ENCODE results near the gene FGD3.

The FGD3 gene

DNA sequence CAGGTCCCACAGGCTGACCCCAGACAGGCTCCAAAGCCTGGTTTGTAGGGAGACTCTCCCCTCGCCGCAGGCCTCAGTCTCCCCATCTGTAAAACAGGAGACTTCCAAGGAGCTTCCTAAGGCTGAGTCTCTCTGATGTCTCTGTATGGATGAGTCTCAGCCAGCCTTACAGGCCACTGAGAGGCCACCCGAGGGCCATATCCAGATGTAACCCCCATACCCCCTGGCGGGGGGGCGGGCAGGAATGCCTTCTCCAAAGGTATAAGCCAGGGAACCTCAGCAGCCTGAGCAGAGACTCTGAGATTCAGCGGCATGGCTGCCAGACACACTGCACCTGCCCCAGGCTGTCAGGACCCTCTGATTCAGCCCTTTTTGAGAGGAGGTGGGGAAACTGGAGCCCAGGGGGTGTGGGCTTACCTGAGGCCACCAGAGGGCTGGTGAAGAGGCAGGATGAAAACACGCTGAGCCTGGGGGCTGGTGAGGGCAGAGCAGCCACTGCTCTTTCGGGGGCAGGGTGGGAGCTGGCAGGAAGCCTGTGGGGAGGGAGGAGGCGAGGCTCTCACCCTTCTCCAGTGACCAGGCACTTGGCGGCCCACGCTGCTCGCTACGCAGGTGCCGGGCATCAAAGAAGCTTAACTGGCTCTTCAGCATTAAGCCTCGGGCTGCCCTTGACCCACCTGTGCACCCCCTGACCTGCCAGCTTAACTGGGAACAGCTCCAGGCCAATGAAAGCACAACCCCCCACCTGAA is 105.6 kb downstream of the FGD3 start:
- Histone ChIP-seq H2BK120ac (ENCODE audit: low read depth, low read length) (no peak overlapping the region), H3K79me1 (ENCODE audit: low read length) (no peaks in the 10 kb centered on the region), H3K9ac (ENCODE audit: low read length) (no peak overlapping the region), H3K27me3 (ENCODE audit: insufficient read depth, low read length, poor library complexity) (no peaks in the 10 kb centered on the region), H3K4me2 (ENCODE audit: low read length) (no peak overlapping the region), H4K5ac (ENCODE audit: low read length) (no peak overlapping the region), H3K36me3 (ENCODE audit: control insufficient read depth, insufficient read depth, low read length) (no peaks in the 10 kb centered on the region), H3K18ac (ENCODE audit: low read length) (no peak overlapping the region), H2BK5ac (ENCODE audit: low read length) (no peak overlapping the region), H3K4me1 (ENCODE audit: control insufficient read depth, low read depth, low read length) (peaks cover 2% of the 10 kb centered on the region), H2AK5ac (ENCODE audit: low read length) (no peak overlapping the region), H4K8ac (ENCODE audit: low read depth, low read length) (no peak overlapping the region), H3K4me3 (ENCODE audit: low read length) (no peak overlapping the region), H3K79me2 (ENCODE audit: control insufficient read depth, insufficient read depth, low read length) (no peaks in the 10 kb centered on the region), H3K56ac (ENCODE audit: low read length) (no peak overlapping the region), H3K23ac (ENCODE audit: low read length) (no peak overlapping the region), H3K4ac (ENCODE audit: low read depth, low read length) (no peak overlapping the region), H2BK15ac (replicated peaks; ENCODE audit: low read depth) (no peak overlapping the region), H3K27ac (ENCODE audit: low read depth, low read length) (no peak overlapping the region)
- peak; percentile 56 for DNase-seq
- WGBS (ENCODE audit: extremely low coverage, insufficient coverage, low lambda C conversion rate), result no CpG with 5 or more reads among the region's 15 CpGs

DNA sequence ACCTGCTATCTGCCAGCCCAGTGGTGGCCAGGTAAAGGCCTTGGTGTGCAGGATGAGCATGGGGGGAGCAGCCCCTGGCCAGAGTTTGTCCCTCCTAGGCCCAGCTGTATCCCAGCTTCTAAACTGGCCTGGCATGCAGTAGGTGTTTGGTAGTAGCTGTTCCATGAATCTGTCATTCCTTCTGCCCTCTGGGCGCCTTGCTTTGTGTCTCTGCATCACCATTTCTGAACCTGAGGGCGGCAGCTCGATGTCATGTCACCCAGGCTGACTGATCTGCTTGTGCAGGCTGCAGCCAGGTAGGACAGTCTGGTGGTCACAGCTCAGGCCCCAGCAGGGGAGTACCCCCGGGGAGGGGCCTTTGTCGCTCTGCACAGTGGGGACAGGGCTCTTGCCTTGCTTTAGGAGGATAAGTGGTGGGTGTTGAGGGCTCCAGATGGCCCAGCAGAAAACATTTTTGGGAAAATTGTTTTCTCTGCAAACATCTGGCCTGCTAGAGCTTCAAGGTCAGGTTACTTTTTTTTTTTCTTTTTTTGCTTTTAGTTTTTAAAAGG is 106.5 kb downstream of the FGD3 start:
- no peak for DNase-seq
- H3K79me1 ChIP-seq (ENCODE audit: low read length), result no peaks in the 10 kb centered on the region
- no peaks in the 10 kb centered on the region for H3K36me3 ChIP-seq (ENCODE audit: control insufficient read depth, insufficient read depth, low read length)
- WGBS (ENCODE audit: extremely low coverage, insufficient coverage, low lambda C conversion rate), result no CpG with 5 or more reads among the region's 5 CpGs
- H3K9ac ChIP-seq (ENCODE audit: low read length), result no peak overlapping the region
- no peak overlapping the region for H3K4me3 ChIP-seq (ENCODE audit: low read length)
- H3K27ac ChIP-seq (ENCODE audit: low read depth, low read length), result no peak overlapping the region
- no peak overlapping the region for H3K4me2 ChIP-seq (ENCODE audit: low read length)
- peak overlapping the region; percentile 17 for H3K56ac ChIP-seq (ENCODE audit: low read length)
- H3K23ac ChIP-seq (ENCODE audit: low read length), result no peak overlapping the region
- no peak overlapping the region for H2AK5ac ChIP-seq (ENCODE audit: low read length)
- H3K4me1 ChIP-seq (ENCODE audit: control insufficient read depth, low read depth, low read length), result peaks cover 2% of the 10 kb centered on the region
- H3K79me2 ChIP-seq (ENCODE audit: control insufficient read depth, insufficient read depth, low read length), result no peaks in the 10 kb centered on the region
- no peaks in the 10 kb centered on the region for H3K27me3 ChIP-seq (ENCODE audit: insufficient read depth, low read length, poor library complexity)
- H2BK120ac ChIP-seq (ENCODE audit: low read depth, low read length), result no peak overlapping the region
- no peak overlapping the region for H3K18ac ChIP-seq (ENCODE audit: low read length)
- no peak overlapping the region for H2BK5ac ChIP-seq (ENCODE audit: low read length)
- no peak overlapping the region for H4K8ac ChIP-seq (ENCODE audit: low read depth, low read length)
- H2BK15ac ChIP-seq (replicated peaks; ENCODE audit: low read depth), result no peak overlapping the region
- H3K4ac ChIP-seq (ENCODE audit: low read depth, low read length), result no peak overlapping the region
- no peak overlapping the region for H4K5ac ChIP-seq (ENCODE audit: low read length)

GRCh38 chr9:93054758-93055704 is 107.7 kb downstream of the FGD3 start:
- no peaks in the 10 kb centered on the region for H3K27me3 ChIP-seq (ENCODE audit: insufficient read depth, low read length, poor library complexity)
- no peak overlapping the region for H3K18ac ChIP-seq (ENCODE audit: low read length)
- no peak overlapping the region for H3K27ac ChIP-seq (ENCODE audit: low read depth, low read length)
- H3K4ac ChIP-seq (ENCODE audit: low read depth, low read length), result no peak overlapping the region
- no peaks in the 10 kb centered on the region for H3K36me3 ChIP-seq (ENCODE audit: control insufficient read depth, insufficient read depth, low read length)
- no peak overlapping the region for H2BK5ac ChIP-seq (ENCODE audit: low read length)
- no peak overlapping the region for H3K4me2 ChIP-seq (ENCODE audit: low read length)
- no peaks in the 10 kb centered on the region for H3K79me2 ChIP-seq (ENCODE audit: control insufficient read depth, insufficient read depth, low read length)
- DNase-seq, result no peak
- no peak overlapping the region for H4K5ac ChIP-seq (ENCODE audit: low read length)
- H3K9ac ChIP-seq (ENCODE audit: low read length), result no peak overlapping the region
- no peak overlapping the region for H3K23ac ChIP-seq (ENCODE audit: low read length)
- H2BK120ac ChIP-seq (ENCODE audit: low read depth, low read length), result no peak overlapping the region
- WGBS (ENCODE audit: extremely low coverage, insufficient coverage, low lambda C conversion rate), result no CpG with 5 or more reads among the region's 11 CpGs
- no peak overlapping the region for H4K8ac ChIP-seq (ENCODE audit: low read depth, low read length)
- H3K4me1 ChIP-seq (ENCODE audit: control insufficient read depth, low read depth, low read length), result peaks cover 7% of the 10 kb centered on the region
- no peak overlapping the region for H2BK15ac ChIP-seq (replicated peaks; ENCODE audit: low read depth)
- no peaks in the 10 kb centered on the region for H3K79me1 ChIP-seq (ENCODE audit: low read length)
- no peak overlapping the region for H3K4me3 ChIP-seq (ENCODE audit: low read length)
- H3K56ac ChIP-seq (ENCODE audit: low read length), result no peak overlapping the region
- H2AK5ac ChIP-seq (ENCODE audit: low read length), result no peak overlapping the region

- Histone ChIP-seq H3K18ac (ENCODE audit: low read length) (no peak overlapping the region), H2AK5ac (ENCODE audit: low read length) (no peak overlapping the region), H3K4ac (ENCODE audit: low read depth, low read length) (no peak overlapping the region), H3K36me3 (ENCODE audit: control insufficient read depth, insufficient read depth, low read length) (no peaks in the 10 kb centered on the region), H3K9ac (ENCODE audit: low read length) (no peak overlapping the region), H2BK5ac (ENCODE audit: low read length) (no peak overlapping the region), H3K4me2 (ENCODE audit: low read length) (no peak overlapping the region), H3K27ac (ENCODE audit: low read depth, low read length) (no peak overlapping the region), H4K5ac (ENCODE audit: low read length) (no peak overlapping the region), H3K23ac (ENCODE audit: low read length) (no peak overlapping the region), H3K79me1 (ENCODE audit: low read length) (no peaks in the 10 kb centered on the region), H2BK120ac (ENCODE audit: low read depth, low read length) (no peak overlapping the region), H2BK15ac (replicated peaks; ENCODE audit: low read depth) (no peak overlapping the region), H3K27me3 (ENCODE audit: insufficient read depth, low read length, poor library complexity) (no peaks in the 10 kb centered on the region), H4K8ac (ENCODE audit: low read depth, low read length) (no peak overlapping the region), H3K4me1 (ENCODE audit: control insufficient read depth, low read depth, low read length) (peaks cover 11% of the 10 kb centered on the region), H3K79me2 (ENCODE audit: control insufficient read depth, insufficient read depth, low read length) (no peaks in the 10 kb centered on the region), H3K4me3 (ENCODE audit: low read length) (no peak overlapping the region), H3K56ac (ENCODE audit: low read length) (no peak overlapping the region)
- no CpG with 5 or more reads among the region's 8 CpGs for WGBS (ENCODE audit: extremely low coverage, insufficient coverage, low lambda C conversion rate)
- no peak for DNase-seq
These were observed 109.8 kb downstream of the FGD3 start for GRCh38 chr9:93057042-93057702.

DNA sequence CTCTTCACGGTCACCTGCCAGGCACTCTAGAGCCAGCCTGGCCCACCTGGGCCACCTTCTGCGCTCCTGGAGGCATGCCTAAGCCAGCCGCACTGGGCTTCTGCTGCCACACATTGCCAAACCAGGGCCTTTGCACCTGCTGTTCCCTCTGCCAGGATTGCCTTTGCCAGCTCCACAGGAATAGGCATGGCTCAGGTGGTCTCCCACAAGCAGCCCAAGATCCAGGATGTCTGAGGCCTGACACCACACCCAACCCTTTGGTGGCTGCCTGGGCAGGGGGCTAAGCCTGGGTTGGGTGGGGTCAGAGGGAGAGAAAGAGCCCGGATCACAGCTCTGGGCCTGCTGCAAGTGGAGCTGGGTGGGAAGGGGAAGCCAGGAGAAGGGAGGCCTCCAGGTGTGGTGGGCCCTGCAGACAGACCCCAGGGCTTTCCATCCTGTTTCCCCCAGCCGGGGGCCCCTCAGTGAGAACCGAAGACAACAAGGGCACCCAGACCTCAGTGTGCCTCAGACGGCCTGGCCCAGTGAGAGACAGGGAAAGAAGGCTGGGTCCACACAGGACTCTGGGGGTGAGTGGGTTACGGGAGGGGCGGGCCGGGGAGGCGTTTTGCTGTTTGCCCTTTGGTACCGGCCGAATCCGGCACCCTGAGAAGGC is 110.5 kb downstream of the FGD3 start:
- WGBS (ENCODE audit: extremely low coverage, insufficient coverage, low lambda C conversion rate), result no CpG with 5 or more reads among the region's 14 CpGs
- Histone ChIP-seq H3K56ac (ENCODE audit: low read length) (peak overlapping the region; percentile 86), H3K4me1 (ENCODE audit: control insufficient read depth, low read depth, low read length) (peaks cover 10% of the 10 kb centered on the region), H3K79me2 (ENCODE audit: control insufficient read depth, insufficient read depth, low read length) (no peaks in the 10 kb centered on the region), H4K5ac (ENCODE audit: low read length) (no peak overlapping the region), H3K36me3 (ENCODE audit: control insufficient read depth, insufficient read depth, low read length) (no peaks in the 10 kb centered on the region), H3K79me1 (ENCODE audit: low read length) (no peaks in the 10 kb centered on the region), H3K18ac (ENCODE audit: low read length) (peak overlapping the region; percentile 69), H3K9ac (ENCODE audit: low read length) (peak overlapping the region; percentile 59), H2BK5ac (ENCODE audit: low read length) (no peak overlapping the region), H2BK120ac (ENCODE audit: low read depth, low read length) (no peak overlapping the region), H2BK15ac (replicated peaks; ENCODE audit: low read depth) (no peak overlapping the region), H3K27ac (ENCODE audit: low read depth, low read length) (no peak overlapping the region), H3K4ac (ENCODE audit: low read depth, low read length) (no peak overlapping the region), H3K4me2 (ENCODE audit: low read length) (no peak overlapping the region), H2AK5ac (ENCODE audit: low read length) (no peak overlapping the region), H3K23ac (ENCODE audit: low read length) (no peak overlapping the region), H3K4me3 (ENCODE audit: low read length) (no peak overlapping the region), H4K8ac (ENCODE audit: low read depth, low read length) (no peak overlapping the region), H3K27me3 (ENCODE audit: insufficient read depth, low read length, poor library complexity) (no peaks in the 10 kb centered on the region)
- DNase-seq, result no peak

Measured in mesendoderm (in vitro differentiated cells).